H1 (cell line): ENCODE data around the gene BABAM1. TPM values are rescaled to one million over a fixed set of nuclear protein-coding genes. Genes with fewer than 3 reads are reported as not detected.
A peak's percentile ranks its signal among the peaks of the same experiment; 100 is the strongest.

ENCODE experiments used
- CTCF ChIA-PET: fragments of 300-600 bp; sonication (Branson Sonifier 250); formaldehyde crosslinking; loops from one replicate; lab custom pipeline; 2021; ENCODE audit not compliant: partially characterized antibody; lab: Charles Lee
- POLR2A ChIA-PET: fragments of 300-600 bp; sonication (Branson Sonifier 250); formaldehyde crosslinking; loops from one replicate; lab custom pipeline; 2021; ENCODE audit warnings: inconsistent platforms; ENCODE audit not compliant: partially characterized antibody; lab: Charles Lee
- DNase-seq, 2 experiments: peaks; one replicate each; pipeline versions ENCODE4 v3.0.0 to v3.0.0-alpha.2; 2010 to 2022; ENCODE audit warnings: low spot score in 2 of 2, low read depth in 1 of 2, mixed read lengths in 1 of 2
- FAIRE-seq: peaks from 2 replicates; lab custom pipeline; 2011; peaks lifted over from hg19 to GRCh38; lab: Jason Lieb, UNC
- H2AFZ ChIP-seq: 2 replicates; pipeline ENCODE4 v1.8.1; 2012; ENCODE audit warnings: low read length, inconsistent platforms
- H2AK5ac ChIP-seq: 2 replicates; pipeline ENCODE4 v1.6.1; 2013; ENCODE audit warnings: low read depth, low read length
- H2BK120ac ChIP-seq: replicated peaks from 2 replicates; pipeline ENCODE3; 2013; ENCODE audit warnings: low read depth, low read length, inconsistent platforms
- H2BK12ac ChIP-seq: 2 replicates; pipeline ENCODE4 v1.6.1; 2013; ENCODE audit warnings: low read depth, low read length
- H2BK15ac ChIP-seq: 2 replicates; pipeline ENCODE4 v1.6.1; 2013; ENCODE audit warnings: low read length
- H2BK20ac ChIP-seq: 2 replicates; pipeline ENCODE4 v1.6.1; 2013; ENCODE audit warnings: low read length
- H2BK5ac ChIP-seq: 2 replicates; pipeline ENCODE4 v1.6.1; 2013; ENCODE audit warnings: low read depth, low read length
- H3K14ac ChIP-seq: 2 replicates; pipeline ENCODE4 v1.6.1; 2013; ENCODE audit warnings: inconsistent platforms; ENCODE audit not compliant: insufficient read length
- H3K18ac ChIP-seq: 2 replicates; pipeline ENCODE4 v1.6.1; 2013; ENCODE audit warnings: low read length; ENCODE audit errors: extremely low read depth
- H3K23ac ChIP-seq: 2 replicates; pipeline ENCODE4 v1.6.1; 2013; ENCODE audit warnings: inconsistent platforms; ENCODE audit not compliant: insufficient read length
- H3K23me2 ChIP-seq: 2 replicates; pipeline ENCODE4 v1.6.1; 2013; ENCODE audit warnings: low read depth, low read length
- H3K27ac ChIP-seq: 2 replicates; pipeline ENCODE4 v1.6.1; 2011; ENCODE audit warnings: low read depth, low read length, inconsistent platforms
- H3K27me3 ChIP-seq, 4 experiments: replicated peaks in 1 of 4; 1 replicate in 1 of 4; 2 replicates in 3 of 4; pipeline versions ENCODE4 v1.6.1 to v1.8.1; 2011 to 2013; ENCODE audit warnings: low read length in 3 of 4, mild to moderate bottlenecking in 3 of 4, inconsistent platforms in 2 of 4, mixed read lengths in 2 of 4, moderate library complexity in 1 of 4; ENCODE audit not compliant: control insufficient read depth in 3 of 4, insufficient read depth in 3 of 4; ENCODE audit errors: extremely low read depth in 1 of 4
- H3K36me3 ChIP-seq, 4 experiments: 2 replicates each; pipeline versions ENCODE4 v1.6.1 to v1.8.1; 2011 to 2013; ENCODE audit warnings: mild to moderate bottlenecking in 4 of 4, low read length in 3 of 4, moderate library complexity in 2 of 4, control low read depth in 1 of 4, inconsistent platforms in 1 of 4; ENCODE audit not compliant: insufficient read depth in 4 of 4, control insufficient read depth in 2 of 4
- H3K4ac ChIP-seq: replicated peaks from 2 replicates; pipeline ENCODE3; 2013; ENCODE audit warnings: low read length, low read depth, mixed read lengths, inconsistent platforms; ENCODE audit not compliant: insufficient read length
- H3K4me1 ChIP-seq, 4 experiments: replicated peaks in 1 of 4; 1 replicate in 1 of 4; 2 replicates in 3 of 4; pipeline versions ENCODE4 v1.6.1 to v1.8.1; 2011 to 2013; ENCODE audit warnings: low read length in 3 of 4, inconsistent platforms in 2 of 4, mixed read lengths in 1 of 4; ENCODE audit not compliant: insufficient read depth in 4 of 4, control insufficient read depth in 3 of 4
- H3K4me2 ChIP-seq, 2 experiments: 2 replicates each; pipeline versions ENCODE4 v1.6.1 to v1.8.1; 2011 to 2013; ENCODE audit warnings: low read depth in 2 of 2, low read length in 2 of 2, control low read depth in 1 of 2, inconsistent platforms in 1 of 2, mild to moderate bottlenecking in 1 of 2; ENCODE audit not compliant: insufficient read depth in 1 of 2
- H3K4me3 ChIP-seq, 4 experiments: fragments of 200-600, 300-600 bp in 1 of 4; sonication (generic), shearing (Covaris generic), sonication (Bioruptor Twin) in 1 of 4; 2 replicates each; pipeline versions ENCODE4 v1.5.1 to v1.8.1; 2011 to 2016; ENCODE audit warnings: low read length in 4 of 4, low read depth in 3 of 4, control low read depth in 2 of 4, inconsistent platforms in 2 of 4, mild to moderate bottlenecking in 2 of 4, mixed read lengths in 1 of 4, moderate library complexity in 1 of 4; ENCODE audit not compliant: insufficient read depth in 2 of 4; ENCODE audit errors: extremely low read depth in 1 of 4
- H3K56ac ChIP-seq: replicated peaks from 2 replicates; pipeline ENCODE3; 2013; ENCODE audit warnings: low read depth, mild to moderate bottlenecking, mixed read lengths, low read length, inconsistent platforms; ENCODE audit not compliant: insufficient read length
- H3K79me1 ChIP-seq: 2 replicates; pipeline ENCODE4 v1.6.1; 2013; ENCODE audit warnings: low read depth, low read length, control low read depth
- H3K79me2 ChIP-seq, 2 experiments: 2 replicates each; pipeline versions ENCODE4 v1.6.1 to v1.8.1; 2012 to 2013; ENCODE audit warnings: low read length in 2 of 2, mild to moderate bottlenecking in 2 of 2, inconsistent platforms in 1 of 2; ENCODE audit not compliant: insufficient read depth in 2 of 2, control insufficient read depth in 1 of 2
- H3K9ac ChIP-seq, 4 experiments: replicated peaks in 1 of 4; 1 replicate in 1 of 4; 2 replicates in 3 of 4; pipeline versions ENCODE4 v1.6.1 to v1.8.1; 2011 to 2013; ENCODE audit warnings: low read depth in 3 of 4, low read length in 3 of 4, control low read depth in 2 of 4, mild to moderate bottlenecking in 2 of 4, moderate library complexity in 2 of 4, inconsistent platforms in 1 of 4; ENCODE audit errors: extremely low read depth in 1 of 4
- H3K9me3 ChIP-seq, 2 experiments: 2 replicates each; pipeline versions ENCODE4 v1.6.1 to v1.8.1; 2012 to 2013; ENCODE audit warnings: mild to moderate bottlenecking in 2 of 2, moderate library complexity in 2 of 2, control low read depth in 1 of 2, inconsistent platforms in 1 of 2, low read depth in 1 of 2, low read length in 1 of 2, mixed read lengths in 1 of 2; ENCODE audit not compliant: insufficient read depth in 2 of 2
- H4K20me1 ChIP-seq, 2 experiments: replicated peaks in 1 of 2; 2 replicates each; pipeline versions ENCODE3 to v1.8.1; 2011 to 2013; ENCODE audit warnings: inconsistent platforms in 2 of 2, low read length in 2 of 2, mild to moderate bottlenecking in 1 of 2; ENCODE audit not compliant: insufficient read depth in 2 of 2, control insufficient read depth in 1 of 2
- H4K5ac ChIP-seq: 2 replicates; pipeline ENCODE4 v1.6.1; 2013; ENCODE audit warnings: low read length, low read depth, mixed read lengths, inconsistent platforms; ENCODE audit not compliant: insufficient read length
- H4K8ac ChIP-seq: 2 replicates; pipeline ENCODE4 v1.8.0; 2013; ENCODE audit warnings: mild to moderate bottlenecking, moderate library complexity, low read length, inconsistent platforms; ENCODE audit not compliant: insufficient read depth; ENCODE audit errors: extremely low read depth
- H4K91ac ChIP-seq: replicated peaks from 2 replicates; pipeline ENCODE3; 2013; ENCODE audit warnings: low read length, mixed read lengths, inconsistent platforms; ENCODE audit not compliant: insufficient read length
- CBX5 ChIP-seq: fragments of 300-800, 300-1000 bp; sonication (generic); IDR thresholded peaks from 2 replicates; pipeline ENCODE4 v1.7.1; 2016; ENCODE audit warnings: antibody characterized with exemption, low read length, low read depth
- CHD2 ChIP-seq: IDR thresholded peaks from 2 replicates; pipeline ENCODE4 v1.6.1; 2012; ENCODE audit warnings: low read length, improper control_type of control experiment
- GTF2F1 ChIP-seq: IDR thresholded peaks from 2 replicates; pipeline ENCODE4 v1.6.1; 2012; ENCODE audit warnings: low read depth, low read length, improper control_type of control experiment, borderline replicate concordance
- JUND ChIP-seq: IDR thresholded peaks from 2 replicates; pipeline ENCODE4 v1.6.1; 2011; ENCODE audit warnings: mild to moderate bottlenecking, improper control_type of control experiment, low read length
- MAX ChIP-seq: IDR thresholded peaks from 2 replicates; pipeline ENCODE4 v1.6.1; 2012; ENCODE audit warnings: inconsistent platforms
- NRF1 ChIP-seq: IDR thresholded peaks from 2 replicates; pipeline ENCODE4 v1.6.1; 2011; ENCODE audit warnings: mild to moderate bottlenecking, low read depth, low read length, improper control_type of control experiment
- SIRT6 ChIP-seq: IDR thresholded peaks from one replicate; pipeline ENCODE4 v1.7.1; 2012; ENCODE audit warnings: low read length, inconsistent platforms
- TCF12 ChIP-seq: IDR thresholded peaks from 2 replicates; pipeline ENCODE4 v1.6.1; 2011; ENCODE audit warnings: low read depth, mild to moderate bottlenecking, low read length
- WGBS, 2 experiments: shearing (Covaris generic) in 1 of 2; methylation state at CpG; one replicate each; pipeline versions ENCODE4 v1.1.6 to v1.1.7; 2013 to 2015; ENCODE audit warnings: low lambda C conversion rate in 2 of 2, mixed read lengths in 2 of 2, inconsistent platforms in 1 of 2, low coverage in 1 of 2, missing lambda C conversion rate in 1 of 2; ENCODE audit not compliant: insufficient replicate concordance in 2 of 2, insufficient coverage in 1 of 2, insufficient read length in 1 of 2; ENCODE audit errors: extremely low coverage in 1 of 2, missing lambda C conversion rate in 1 of 2; 5-methylcytosine and 5-hydroxymethylcytosine counted together
- polyA plus RNA-seq, 7 experiments: library from polyadenylated mRNA; depleted of rRNA in 3 of 7; stranded (reverse) in 5 of 7; unstranded in 2 of 7; fragments of >200 nt in 5 of 7; fragments of 200-250 nt in 2 of 7; gene quantifications; 1 replicate in 5 of 7; 2 replicates in 1 of 7; 4 replicates in 1 of 7; pipeline versions ENCODE4 v1.2.1 to v1.2.3, GENCODE V29; 2011 to 2013; ENCODE audit warnings: missing spikeins in 2 of 7, mixed read lengths in 2 of 7
- total RNA-seq: library from RNA; stranded (reverse); fragmentation: NEBNext Ultra II Directional; extraction: Animal tissue kit (Norgen Biotek cat#: 25700); gene quantifications from 2 replicates; pipeline ENCODE4 v1.2.1, GENCODE V29; 2021

The BABAM1 gene
- total and polyA plus RNA-seq, 2 of the 8 experiments (the other 6 are each of a cell fraction or from before 2014, with no cell fraction given): 127 to 133 TPM

- H3K36me3 ChIP-seq: peaks cover 0 to 13% (median 6%) of the 10 kb centered on the region in 4 experiments; a peak in 4 of 8 replicates
- H3K56ac ChIP-seq: no peak overlapping the region
- H3K9ac ChIP-seq: peak overlapping the region in 1 of 4 experiments; percentile 3; a peak in 1 of 7 replicates
- 72% methylated on average over 27 of the region's 27 CpGs; no CpG with 5 or more reads in 1 of the 2 experiments for WGBS, 2 experiments
- H4K5ac ChIP-seq: peak overlapping the region; percentile 74
- H3K23me2 ChIP-seq: peaks cover 6% of the 10 kb centered on the region; the same call in 1 of the 2 replicates
- no peaks in the 10 kb centered on the region for H3K9me3 ChIP-seq
- H3K4ac ChIP-seq: peak overlapping the region; percentile 69
- H2BK5ac ChIP-seq: peak overlapping the region; percentile 55; the same call in 1 of the 2 replicates
- no peak overlapping the region for H3K14ac ChIP-seq
- FAIRE-seq: no peak
- no peak overlapping the region for H3K23ac ChIP-seq
- H4K91ac ChIP-seq: peak overlapping the region; percentile 54
- H3K4me2 ChIP-seq: peak overlapping the region; percentile 72 to 83
- peak overlapping the region; percentile 1; the same call in 1 of the 2 replicates for H3K18ac ChIP-seq
- CTCF ChIA-PET: interaction anchor here (0.9 to 3.3 kb wide), 18 partner anchors 8 to 121 kb away, joined by 3 to 13 read pairs (median 5); partner anchors contain the start of genes ANO8, CCDC194, DDA1 and MRPL34
- POLR2A ChIA-PET: interaction anchor here (0.6 to 17.1 kb wide), 13 partner anchors 11 to 133 kb away, joined by 3 to 329 read pairs (median 4); partner anchors contain the start of genes ABHD8, ANO8, DDA1 and GTPBP3
- no peaks in the 10 kb centered on the region for H3K79me2 ChIP-seq
- H2BK120ac ChIP-seq: no peak overlapping the region
- 0 out of 2 replicates have a peak, but pooled peaks cover 2% of the 10 kb centered on the region for H3K79me1 ChIP-seq
- H2BK15ac ChIP-seq: no peak overlapping the region
- H4K20me1 ChIP-seq: peaks cover 3 to 10% of the 10 kb centered on the region in 2 experiments
- H2BK20ac ChIP-seq: no peak overlapping the region
- no peak for DNase-seq
- H3K27ac ChIP-seq: peak overlapping the region; percentile 66
- TF ChIP-seq CBX5: no peak
- TF ChIP-seq TCF12: no peak
- TF ChIP-seq CHD2: no peak
- TF ChIP-seq SIRT6: no peak
- no peak for TF ChIP-seq JUND
- TF ChIP-seq GTF2F1: no peak
- no peak for TF ChIP-seq NRF1
- no peak for TF ChIP-seq MAX
- TF ChIP-seq, all 59 proteins: peak for 0
- Histone ChIP-seq H2AK5ac (no peak overlapping the region), H2BK12ac (peak overlapping the region; percentile 0; the same call in 1 of the 2 replicates), H2AFZ (no peak overlapping the region), H3K4me1 (peaks cover 0 to 22% (median 15%) of the 10 kb centered on the region in 4 experiments; a peak in 6 of 7 replicates), H3K27me3 (no peaks in the 10 kb centered on the region; a peak in 1 of 7 replicates), H3K4me3 (peak overlapping the region; percentile 35 to 95 (median 60); a peak in 7 of 8 replicates), H4K8ac (peak overlapping the region; percentile 91)
Observed at GRCh38 chr19:17327068-17327653, 59.9 kb downstream of the BABAM1 start.
